ENCODE measurements around the gene PHETA1.

GRCh38 chr12:111313833-111314259, 55.0 kb downstream of the PHETA1 start:
- TF ChIP-seq POLR2A (IDR thresholded peaks at IDR 0.05): no peak
- TF ChIP-seq CTCF (IDR thresholded peaks at IDR 0.05): peak; percentile 76 to 90 (median 83)

All from esophagus squamous epithelium (tissue), 4 donors.